ENCODE results near the gene PRKCE. TPM values are rescaled to one million over a fixed set of nuclear protein-coding genes. Genes with fewer than 3 reads are reported as not detected.

The PRKCE gene
- total and polyA plus RNA-seq, 11 donors: 4.1 to 22.3 (median 16.2) TPM

DNA sequence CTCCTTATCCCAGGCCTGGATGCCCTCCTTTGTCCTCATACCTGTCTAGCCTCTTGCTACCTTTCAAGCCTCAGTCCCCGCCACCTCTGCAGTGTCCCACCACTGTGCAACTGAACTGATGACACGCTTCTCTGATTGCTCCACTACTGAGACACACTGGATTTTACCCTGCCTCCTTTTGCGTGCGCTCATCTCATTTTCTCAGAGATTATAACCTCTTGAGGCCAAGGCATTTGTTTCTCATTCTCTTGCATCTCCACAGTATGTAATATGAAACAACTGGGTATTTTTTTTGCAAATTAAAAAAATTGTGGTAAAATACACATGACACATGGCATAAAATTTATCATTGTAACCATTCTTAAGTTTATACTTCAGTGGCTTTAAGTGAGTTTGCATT, 95.4 kb downstream of the PRKCE start:
- peaks cover 0 to 32% (median 13%) of the 10 kb centered on the region in 12 donors for H3K4me1 ChIP-seq
- intact Hi-C loops (cut with DNase I): no loop called here
- no peaks in the 10 kb centered on the region for H3K36me3 ChIP-seq
- TF ChIP-seq POLR2A (IDR thresholded peaks at IDR 0.05): no peak
- TF ChIP-seq, protein P1, sequence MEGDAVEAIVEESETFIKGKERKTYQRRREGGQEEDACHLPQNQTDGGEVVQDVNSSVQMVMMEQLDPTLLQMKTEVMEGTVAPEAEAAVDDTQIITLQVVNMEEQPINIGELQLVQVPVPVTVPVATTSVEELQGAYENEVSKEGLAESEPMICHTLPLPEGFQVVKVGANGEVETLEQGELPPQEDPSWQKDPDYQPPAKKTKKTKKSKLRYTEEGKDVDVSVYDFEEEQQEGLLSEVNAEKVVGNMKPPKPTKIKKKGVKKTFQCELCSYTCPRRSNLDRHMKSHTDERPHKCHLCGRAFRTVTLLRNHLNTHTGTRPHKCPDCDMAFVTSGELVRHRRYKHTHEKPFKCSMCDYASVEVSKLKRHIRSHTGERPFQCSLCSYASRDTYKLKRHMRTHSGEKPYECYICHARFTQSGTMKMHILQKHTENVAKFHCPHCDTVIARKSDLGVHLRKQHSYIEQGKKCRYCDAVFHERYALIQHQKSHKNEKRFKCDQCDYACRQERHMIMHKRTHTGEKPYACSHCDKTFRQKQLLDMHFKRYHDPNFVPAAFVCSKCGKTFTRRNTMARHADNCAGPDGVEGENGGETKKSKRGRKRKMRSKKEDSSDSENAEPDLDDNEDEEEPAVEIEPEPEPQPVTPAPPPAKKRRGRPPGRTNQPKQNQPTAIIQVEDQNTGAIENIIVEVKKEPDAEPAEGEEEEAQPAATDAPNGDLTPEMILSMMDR (IDR thresholded peaks at IDR 0.05): no peak
- H3K4me3 ChIP-seq: no peak overlapping the region
- 96 to 98% (median 97%) methylated on average over 4 of the region's 4 CpGs for WGBS, 4 donors
- H3K9me3 ChIP-seq: peaks cover 0 to 8% (median 2%) of the 10 kb centered on the region in 12 donors
- ATAC-seq (no peak), DNase-seq (no peak)
- no peaks in the 10 kb centered on the region for H3K27me3 ChIP-seq
- no peak overlapping the region for H3K27ac ChIP-seq

DNA sequence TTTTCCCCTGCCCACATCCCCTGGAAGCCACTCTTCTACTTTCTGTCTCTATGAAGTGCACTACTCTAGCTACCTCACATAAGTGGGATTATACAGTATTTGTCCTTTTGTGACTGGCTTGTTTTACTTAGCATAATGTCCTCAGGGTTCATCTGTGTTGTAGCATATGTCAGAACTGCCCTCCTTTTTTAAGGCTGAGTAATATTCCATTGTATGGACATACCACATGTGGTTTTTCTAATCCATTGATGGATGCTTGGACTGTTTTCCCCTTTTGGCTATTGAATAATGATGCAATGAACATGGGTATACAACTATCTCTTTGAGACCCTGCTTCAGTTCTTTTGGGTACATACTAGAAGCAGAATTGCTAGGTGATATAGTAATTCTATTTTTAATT, 95.9 kb downstream of the PRKCE start:
- no peak for ATAC-seq
- no peak for TF ChIP-seq POLR2A (IDR thresholded peaks at IDR 0.05)
- TF ChIP-seq, protein P1 (IDR thresholded peaks at IDR 0.05): no peak
- Histone ChIP-seq H3K4me3 (no peak overlapping the region), H3K36me3 (no peaks in the 10 kb centered on the region), H3K27me3 (no peaks in the 10 kb centered on the region), H3K9me3 (peaks cover 0 to 8% (median 2%) of the 10 kb centered on the region in 12 donors), H3K4me1 (peaks cover 0 to 31% (median 9%) of the 10 kb centered on the region in 12 donors), H3K27ac (no peak overlapping the region)
- no peak for DNase-seq
- intact Hi-C loops (cut with DNase I): no loop called here

DNA sequence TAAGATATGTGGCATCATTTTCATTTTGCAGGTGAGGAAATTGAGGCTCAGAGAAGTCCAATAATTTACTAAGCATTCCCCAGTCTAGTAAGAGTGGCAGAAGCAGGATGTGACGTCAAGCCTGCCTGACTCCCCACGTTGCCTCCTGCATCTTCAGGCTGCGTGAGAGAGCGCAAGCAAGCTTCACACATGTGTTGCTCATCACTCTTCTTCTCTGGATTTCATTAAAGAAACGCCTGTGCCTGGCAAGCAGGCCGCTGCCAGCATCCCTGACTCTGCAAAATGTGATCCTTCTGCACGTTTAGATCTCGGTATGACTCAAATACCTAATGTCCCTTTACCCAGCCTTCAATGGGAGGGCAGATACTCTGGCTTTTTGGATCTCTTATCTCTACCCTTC, 96.8 kb downstream of the PRKCE start:
- Histone ChIP-seq H3K9me3 (peaks cover 0 to 8% (median 2%) of the 10 kb centered on the region in 12 donors), H3K27me3 (no peaks in the 10 kb centered on the region), H3K27ac (no peak overlapping the region), H3K36me3 (no peaks in the 10 kb centered on the region), H3K4me1 (peaks cover 0 to 24% (median 7%) of the 10 kb centered on the region in 12 donors), H3K4me3 (no peak overlapping the region)
- ATAC-seq (no peak), DNase-seq (no peak)
- intact Hi-C loops (cut with DNase I): no loop called here
- TF ChIP-seq, protein P1 (IDR thresholded peaks at IDR 0.05): no peak
- TF ChIP-seq POLR2A (IDR thresholded peaks at IDR 0.05): no peak
- WGBS, 4 donors: 74 to 86% (median 82%) methylated on average over 8 of the region's 8 CpGs

DNA sequence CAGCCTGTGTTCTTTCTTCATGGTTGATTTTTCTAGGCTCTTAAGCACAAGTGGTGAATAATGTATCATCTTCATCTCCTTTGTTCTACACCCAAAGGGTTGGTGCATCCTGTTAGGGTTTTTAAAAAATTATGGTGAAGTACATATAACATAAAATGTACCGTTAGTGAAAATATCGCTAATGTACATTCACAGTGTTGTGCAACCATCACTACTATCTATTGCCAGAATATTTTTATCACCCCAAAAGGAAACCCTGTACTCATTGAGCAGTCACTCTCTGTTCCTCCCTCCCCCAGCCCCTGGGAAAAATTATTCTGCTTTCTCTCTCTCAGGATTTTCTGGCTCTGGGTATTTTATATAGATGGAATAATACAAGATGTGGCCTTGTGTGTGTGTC, 98.5 kb downstream of the PRKCE start:
- ATAC-seq (no peak), DNase-seq (no peak)
- TF ChIP-seq POLR2A (IDR thresholded peaks at IDR 0.05): no peak
- TF ChIP-seq, protein P1 (IDR thresholded peaks at IDR 0.05): no peak
- no peak overlapping the region for H3K27ac ChIP-seq
- H3K4me3 ChIP-seq: no peak overlapping the region
- intact Hi-C loops (cut with DNase I): no loop called here
- H3K9me3 ChIP-seq: peaks cover 0 to 8% (median 2%) of the 10 kb centered on the region in 12 donors
- H3K4me1 ChIP-seq: peaks cover 0 to 25% (median 1%) of the 10 kb centered on the region in 12 donors
- no peaks in the 10 kb centered on the region for H3K27me3 ChIP-seq
- WGBS, 4 donors: 78 to 94% (median 82%) methylated on average over 2 of the region's 2 CpGs
- H3K36me3 ChIP-seq: no peaks in the 10 kb centered on the region
